ENCODE results near the gene CLSTN3. TPM values are rescaled to one million over a fixed set of nuclear protein-coding genes. Genes with fewer than 3 reads are reported as not detected.
A peak's percentile ranks its signal among the peaks of the same experiment; 100 is the strongest.

Gene CLSTN3
- total RNA-seq, 4 donors from 2014 or later, result 25.9 to 57.5 (median 44.8) TPM

DNA sequence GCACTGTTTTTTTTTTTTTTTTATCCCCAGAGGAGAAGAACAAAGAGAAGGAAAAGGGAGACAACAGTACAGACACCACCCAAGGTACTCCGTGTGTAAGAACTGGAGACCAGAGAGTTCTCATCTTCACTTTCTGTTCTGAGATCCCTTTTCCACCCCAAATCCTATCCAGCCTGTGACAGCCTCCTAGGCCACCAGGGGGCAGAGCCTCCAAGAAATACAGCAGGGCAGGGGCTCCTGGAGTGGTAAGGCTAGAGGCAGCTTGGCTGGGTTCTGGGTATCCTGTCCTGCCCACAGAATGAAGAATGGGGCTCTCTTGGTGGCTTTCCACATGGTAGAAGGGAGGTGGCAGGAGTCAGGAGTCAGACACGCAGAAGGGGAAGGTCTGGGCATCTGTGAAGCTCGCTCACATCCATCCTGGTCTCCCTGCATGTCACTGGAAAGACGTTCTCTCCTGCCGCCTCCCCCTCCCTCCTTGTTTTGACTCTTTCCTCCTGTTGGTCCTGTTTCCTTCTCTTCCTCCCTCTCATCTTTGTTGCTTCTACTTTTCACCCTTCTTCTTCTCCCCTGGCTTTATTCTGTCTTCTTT lies 12.0 kb downstream of the CLSTN3 start:
- TF ChIP-seq, protein P1, sequence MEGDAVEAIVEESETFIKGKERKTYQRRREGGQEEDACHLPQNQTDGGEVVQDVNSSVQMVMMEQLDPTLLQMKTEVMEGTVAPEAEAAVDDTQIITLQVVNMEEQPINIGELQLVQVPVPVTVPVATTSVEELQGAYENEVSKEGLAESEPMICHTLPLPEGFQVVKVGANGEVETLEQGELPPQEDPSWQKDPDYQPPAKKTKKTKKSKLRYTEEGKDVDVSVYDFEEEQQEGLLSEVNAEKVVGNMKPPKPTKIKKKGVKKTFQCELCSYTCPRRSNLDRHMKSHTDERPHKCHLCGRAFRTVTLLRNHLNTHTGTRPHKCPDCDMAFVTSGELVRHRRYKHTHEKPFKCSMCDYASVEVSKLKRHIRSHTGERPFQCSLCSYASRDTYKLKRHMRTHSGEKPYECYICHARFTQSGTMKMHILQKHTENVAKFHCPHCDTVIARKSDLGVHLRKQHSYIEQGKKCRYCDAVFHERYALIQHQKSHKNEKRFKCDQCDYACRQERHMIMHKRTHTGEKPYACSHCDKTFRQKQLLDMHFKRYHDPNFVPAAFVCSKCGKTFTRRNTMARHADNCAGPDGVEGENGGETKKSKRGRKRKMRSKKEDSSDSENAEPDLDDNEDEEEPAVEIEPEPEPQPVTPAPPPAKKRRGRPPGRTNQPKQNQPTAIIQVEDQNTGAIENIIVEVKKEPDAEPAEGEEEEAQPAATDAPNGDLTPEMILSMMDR (IDR thresholded peaks at IDR 0.05), result no peak
- DNase-seq (ENCODE audit: low spot score), result peak; percentile 56
- ATAC-seq (ENCODE audit: low FRiP score), result peak; percentile 56

DNA sequence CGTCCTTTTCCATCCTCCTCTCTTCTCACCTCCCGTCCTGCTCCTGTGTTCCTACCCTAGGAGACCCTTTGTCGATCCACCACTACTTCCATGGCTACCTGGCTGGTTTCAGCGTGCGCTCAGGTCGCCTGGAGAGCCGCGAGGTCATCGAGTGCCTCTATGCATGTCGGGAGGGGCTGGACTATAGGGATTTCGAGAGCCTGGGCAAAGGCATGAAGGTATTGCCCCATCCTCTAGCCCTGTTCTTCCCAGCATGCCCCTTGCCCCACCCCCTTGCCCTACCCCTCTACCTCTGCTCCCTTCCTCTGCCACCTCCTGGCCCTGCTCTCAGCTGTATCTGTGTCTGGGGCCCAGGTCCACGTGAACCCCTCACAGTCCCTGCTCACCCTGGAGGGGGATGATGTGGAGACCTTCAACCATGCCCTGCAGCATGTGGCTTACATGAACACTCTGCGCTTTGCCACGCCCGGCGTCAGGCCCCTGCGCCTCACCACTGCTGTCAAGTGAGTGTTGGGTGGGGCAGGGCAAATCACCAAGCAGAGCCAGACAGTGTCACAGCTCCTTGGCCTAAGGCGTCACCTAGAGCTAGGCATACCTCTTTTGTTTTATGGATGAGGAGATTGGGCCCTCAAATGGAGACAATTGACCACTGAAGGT lies 12.8 kb downstream of the CLSTN3 start:
- TF ChIP-seq, protein P1 (IDR thresholded peaks at IDR 0.05), result no peak
- no peak for DNase-seq (ENCODE audit: low spot score)
- no peak for ATAC-seq (ENCODE audit: low FRiP score)

DNA sequence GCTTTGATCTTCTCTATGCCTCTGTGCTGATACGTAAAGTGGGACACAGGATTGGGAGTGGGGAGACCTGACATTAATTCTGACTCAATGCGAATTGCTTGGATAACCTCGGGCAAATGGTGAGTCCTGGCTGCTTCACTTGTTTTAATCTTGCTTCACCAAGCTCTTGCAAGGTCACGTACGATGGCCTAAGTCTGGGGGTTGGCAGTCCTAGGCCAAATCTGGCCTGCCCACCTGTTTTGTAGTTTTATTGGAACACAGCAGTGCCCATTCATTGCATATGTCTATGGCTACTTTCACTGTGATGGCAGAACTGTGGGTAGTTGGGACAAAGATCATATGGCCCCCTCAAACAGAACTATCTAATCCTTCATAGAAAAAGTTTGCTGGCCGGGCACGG lies 13.4 kb downstream of the CLSTN3 start:
- TF ChIP-seq, protein P1 (IDR thresholded peaks at IDR 0.05), result no peak
- ATAC-seq (ENCODE audit: low FRiP score) (no peak), DNase-seq (ENCODE audit: low spot score) (no peak)

DNA sequence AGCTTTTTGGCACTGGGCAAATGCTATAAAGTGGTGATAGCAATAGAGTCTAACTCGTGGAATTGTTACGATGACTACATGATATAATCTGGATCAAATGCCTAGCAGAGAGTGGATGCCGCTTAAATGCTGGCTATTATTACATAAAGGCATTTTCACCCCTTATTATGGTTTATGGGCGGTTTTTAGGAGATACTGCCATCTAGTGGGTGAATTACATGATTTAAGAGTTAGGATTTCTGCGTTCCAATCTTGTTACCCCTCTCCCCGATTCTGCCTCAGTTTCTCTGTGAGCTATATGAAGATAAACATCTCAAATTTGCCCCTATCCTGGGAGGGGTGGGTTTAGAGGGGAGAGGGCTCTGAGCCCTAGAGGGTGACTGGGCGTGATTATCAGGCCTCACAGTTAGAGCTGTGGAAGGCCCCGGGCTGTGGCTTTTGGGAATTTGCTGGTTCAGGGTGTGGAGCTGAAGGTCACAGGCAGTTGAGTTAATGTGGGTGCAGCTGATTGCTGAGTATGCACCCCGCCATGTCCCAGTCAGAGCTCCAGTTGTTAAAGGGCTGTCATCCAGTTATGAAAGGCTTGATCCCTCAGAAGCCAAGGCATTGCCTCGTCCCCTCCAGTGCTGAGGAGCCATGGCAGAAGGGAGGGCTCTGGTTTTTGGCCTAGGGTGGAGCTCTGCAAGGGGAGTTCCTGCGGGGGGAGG lies 14.4 kb downstream of the CLSTN3 start:
- TF ChIP-seq, protein P1 (IDR thresholded peaks at IDR 0.05), result no peak
- peak; percentile 45 for ATAC-seq (ENCODE audit: low FRiP score)

DNA sequence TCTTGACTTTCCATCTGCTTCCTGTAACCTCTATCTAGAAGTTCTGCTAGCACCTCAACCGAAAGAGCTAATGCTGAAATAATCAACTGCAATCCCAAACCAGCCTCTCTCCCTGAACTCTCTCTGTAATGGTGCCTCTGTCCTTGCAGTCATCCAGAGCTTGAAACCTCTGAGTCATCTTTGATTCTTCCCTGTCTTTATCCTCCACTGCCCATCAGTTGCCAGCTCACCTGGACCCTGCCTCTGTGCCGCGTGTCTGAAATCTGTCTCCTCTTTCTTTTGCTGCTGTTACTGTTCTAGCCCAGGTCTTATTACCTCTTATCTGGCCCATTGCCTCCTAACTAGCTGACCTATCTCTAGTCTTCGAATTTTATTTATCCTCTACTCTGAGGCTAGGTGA lies 15.5 kb downstream of the CLSTN3 start:
- DNase-seq (ENCODE audit: low spot score) (no peak), ATAC-seq (ENCODE audit: low FRiP score) (no peak)
- TF ChIP-seq, protein P1 (IDR thresholded peaks at IDR 0.05), result no peak

More for the DNA sequence above, 14.4 kb downstream of the CLSTN3 start:
- DNase-seq (ENCODE audit: low spot score), result no peak

DNA sequence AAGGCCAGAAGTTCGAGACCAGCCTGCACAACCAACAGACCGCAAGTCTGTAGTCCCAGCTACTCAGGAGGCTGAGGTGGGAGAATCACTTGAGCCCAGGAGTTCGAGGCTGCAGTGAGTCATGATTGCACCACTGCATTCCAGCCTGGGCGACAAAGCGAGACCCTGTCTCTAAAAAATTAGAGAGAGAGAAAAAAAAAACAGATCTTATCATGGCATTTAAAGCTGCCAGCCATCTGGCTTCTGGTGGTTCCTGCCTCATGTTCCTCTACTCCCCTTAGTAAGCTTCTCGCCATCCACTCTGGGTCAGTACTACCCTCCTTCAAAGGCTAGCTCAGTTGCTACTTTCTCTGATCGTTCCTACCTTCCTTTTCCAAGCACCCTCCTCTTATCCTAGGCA lies 16.1 kb downstream of the CLSTN3 start:
- peak; percentile 18 for DNase-seq (ENCODE audit: low spot score)
- TF ChIP-seq, protein P1 (IDR thresholded peaks at IDR 0.05), result no peak

More for the DNA sequence above, 16.1 kb downstream of the CLSTN3 start:
- ATAC-seq (ENCODE audit: low FRiP score), result no peak

All from omental fat pad (tissue), 4 donors.